CD4-positive, alpha-beta T cell (primary cell): ENCODE results near the gene RAB40A. TPM values are rescaled to one million over a fixed set of nuclear protein-coding genes. Genes with fewer than 3 reads are reported as not detected.

Experiments used
- ATAC-seq: fragments of 200-7000 bp; cut with Tn5 transposase; one replicate; pipeline ENCODE4 v1.10.0; 2022; ENCODE audit warnings: mild to moderate bottlenecking; ENCODE audit not compliant: poor library complexity
- CTCF ChIA-PET: fragments of 350-600 bp; sonication (Branson Sonifier 250); formaldehyde crosslinking; loops from one replicate; lab custom pipeline; 2021; ENCODE audit warnings: antibody characterized with exemption, inconsistent platforms; lab: Charles Lee
- POLR2A ChIA-PET: fragments of 350-600 bp; sonication (Branson Sonifier 250); formaldehyde crosslinking; loops from one replicate; lab custom pipeline; 2021; ENCODE audit warnings: antibody characterized with exemption, inconsistent platforms; lab: Charles Lee
- DNase-seq, 14 experiments: peaks; one replicate each; pipeline ENCODE4 v3.0.0-alpha.2; 2013 to 2020; ENCODE audit warnings: mixed read lengths in 2 of 14
- H3K27ac ChIP-seq, 2 donors: one replicate each; pipeline versions ENCODE4 v1.5.1 to v1.7.0; 2013; ENCODE audit warnings: low read length in 2 of 2, low read depth in 1 of 2, mild to moderate bottlenecking in 1 of 2
- H3K27me3 ChIP-seq, 2 experiments: 1 replicate in 1 of 2; 2 replicates in 1 of 2; pipeline versions ENCODE4 v1.6.1 to v1.7.0; 2013; ENCODE audit warnings: low read length in 2 of 2, control low read depth in 1 of 2, mild to moderate bottlenecking in 1 of 2, moderate library complexity in 1 of 2; ENCODE audit not compliant: insufficient read depth in 2 of 2, control insufficient read depth in 1 of 2
- H3K36me3 ChIP-seq: one replicate; pipeline ENCODE4 v1.6.1; 2013; ENCODE audit warnings: low read length, control low read depth; ENCODE audit not compliant: insufficient read depth
- H3K4me1 ChIP-seq: one replicate; pipeline ENCODE4 v1.6.1; 2013; ENCODE audit warnings: low read length, control low read depth; ENCODE audit not compliant: insufficient read depth
- H3K4me3 ChIP-seq: one replicate; pipeline ENCODE4 v1.5.1; 2013; ENCODE audit warnings: mild to moderate bottlenecking, low read length, moderate library complexity
- H3K9me3 ChIP-seq, 2 experiments: 1 replicate in 1 of 2; 2 replicates in 1 of 2; pipeline versions ENCODE4 v1.6.1 to v1.7.0; 2013; ENCODE audit warnings: low read length in 2 of 2, mild to moderate bottlenecking in 2 of 2, control low read depth in 1 of 2, moderate library complexity in 1 of 2; ENCODE audit not compliant: control insufficient read depth in 1 of 2, insufficient read depth in 1 of 2
- H3K27ac Mint-ChIP-seq: one replicate; pipeline ENCODE4 v1.8.0; 2020; ENCODE audit warnings: mixed read lengths
- H3K27me3 Mint-ChIP-seq: one replicate; pipeline ENCODE4 v1.8.0; 2021; ENCODE audit warnings: mixed read lengths
- H3K36me3 Mint-ChIP-seq: one replicate; pipeline ENCODE4 v1.8.0; 2021; ENCODE audit warnings: low read depth, mixed read lengths
- H3K4me1 Mint-ChIP-seq: one replicate; pipeline ENCODE4 v1.8.0; 2021; ENCODE audit warnings: low read depth, mixed read lengths
- H3K4me3 Mint-ChIP-seq: one replicate; pipeline ENCODE4 v1.8.0; 2020; ENCODE audit warnings: mild to moderate bottlenecking, mixed read lengths
- H3K9me3 Mint-ChIP-seq: one replicate; pipeline ENCODE4 v1.8.0; 2020; ENCODE audit warnings: mixed read lengths
- intact Hi-C, 2 experiments: fragments of 100-400 bp; cut with DNase I in 1 of 2; cut with micrococcal nuclease in 1 of 2; formaldehyde crosslinking; loops; one replicate each; pipeline versions ENCODE4 v1.15.1 to v1.9.0; 2023 to 2025; cut with DNase I, micrococcal nuclease
- total RNA-seq, 174 experiments: library from RNA in 2 of 174; stranded (reverse) in 2 of 174; gene quantifications; one replicate each; pipeline ENCODE4 v1.2.3 and lab custom pipeline; 2021 to 2026
- TF ChIP-seq, protein P1 (sequence below): fragments of 200-600 bp; IDR thresholded peaks from one replicate; pipeline ENCODE4 v1.8.0; 2022; ENCODE audit warnings: antibody characterized with exemption, mild to moderate bottlenecking

RAB40A gene
- total RNA-seq, 2 experiments from 2014 or later: 0.16 TPM; not detected in 1

DNA sequence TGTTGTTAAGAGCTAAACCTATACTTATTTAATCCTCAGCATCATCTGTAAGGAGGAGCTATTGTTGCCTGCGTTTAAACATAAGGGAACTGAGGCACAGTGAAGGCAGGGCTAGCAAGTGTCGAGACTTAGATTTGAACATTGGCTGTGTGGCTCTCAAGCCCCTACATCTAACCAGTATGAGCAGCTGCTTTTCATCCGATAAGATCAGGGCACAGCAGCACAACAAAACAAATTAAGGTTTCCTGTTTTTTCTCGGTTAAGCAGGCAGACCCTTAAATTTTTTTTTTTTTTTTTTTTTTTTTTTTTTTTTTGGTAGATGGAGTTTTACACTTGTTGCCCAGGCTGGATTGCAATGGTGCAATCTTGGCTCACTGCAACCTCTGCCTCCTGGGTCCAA, 35.6 kb downstream of the RAB40A start:
- Histone ChIP-seq H3K27me3 (no peaks in the 10 kb centered on the region), H3K36me3 (no peaks in the 10 kb centered on the region), H3K4me3 (no peak overlapping the region), H3K27ac (no peak overlapping the region), H3K4me1 (no peaks in the 10 kb centered on the region), H3K9me3 (no peaks in the 10 kb centered on the region)
- no peaks in the 10 kb centered on the region for H3K4me1 Mint-ChIP-seq
- intact Hi-C loops: no loop called here
- CTCF ChIA-PET: interaction anchor here (1.0 kb wide), 1 partner anchor 10 kb away, joined by 3 read pairs; no protein-coding TSS in a partner anchor
- TF ChIP-seq, protein P1, sequence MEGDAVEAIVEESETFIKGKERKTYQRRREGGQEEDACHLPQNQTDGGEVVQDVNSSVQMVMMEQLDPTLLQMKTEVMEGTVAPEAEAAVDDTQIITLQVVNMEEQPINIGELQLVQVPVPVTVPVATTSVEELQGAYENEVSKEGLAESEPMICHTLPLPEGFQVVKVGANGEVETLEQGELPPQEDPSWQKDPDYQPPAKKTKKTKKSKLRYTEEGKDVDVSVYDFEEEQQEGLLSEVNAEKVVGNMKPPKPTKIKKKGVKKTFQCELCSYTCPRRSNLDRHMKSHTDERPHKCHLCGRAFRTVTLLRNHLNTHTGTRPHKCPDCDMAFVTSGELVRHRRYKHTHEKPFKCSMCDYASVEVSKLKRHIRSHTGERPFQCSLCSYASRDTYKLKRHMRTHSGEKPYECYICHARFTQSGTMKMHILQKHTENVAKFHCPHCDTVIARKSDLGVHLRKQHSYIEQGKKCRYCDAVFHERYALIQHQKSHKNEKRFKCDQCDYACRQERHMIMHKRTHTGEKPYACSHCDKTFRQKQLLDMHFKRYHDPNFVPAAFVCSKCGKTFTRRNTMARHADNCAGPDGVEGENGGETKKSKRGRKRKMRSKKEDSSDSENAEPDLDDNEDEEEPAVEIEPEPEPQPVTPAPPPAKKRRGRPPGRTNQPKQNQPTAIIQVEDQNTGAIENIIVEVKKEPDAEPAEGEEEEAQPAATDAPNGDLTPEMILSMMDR: no peak
- no peak overlapping the region for H3K4me3 Mint-ChIP-seq
- DNase-seq (peak in 2 of 14 experiments; percentile 6 to 22), ATAC-seq (peak; percentile 24)
- no peak overlapping the region for H3K27ac Mint-ChIP-seq
- POLR2A ChIA-PET: no interaction called here
- H3K27me3 Mint-ChIP-seq: no peaks in the 10 kb centered on the region
- no peaks in the 10 kb centered on the region for H3K9me3 Mint-ChIP-seq
- H3K36me3 Mint-ChIP-seq: no peaks in the 10 kb centered on the region

- H3K9me3 ChIP-seq: no peaks in the 10 kb centered on the region
Observed at GRCh38 chrX:103480526-103480925, 38.8 kb downstream of the RAB40A start.

DNA sequence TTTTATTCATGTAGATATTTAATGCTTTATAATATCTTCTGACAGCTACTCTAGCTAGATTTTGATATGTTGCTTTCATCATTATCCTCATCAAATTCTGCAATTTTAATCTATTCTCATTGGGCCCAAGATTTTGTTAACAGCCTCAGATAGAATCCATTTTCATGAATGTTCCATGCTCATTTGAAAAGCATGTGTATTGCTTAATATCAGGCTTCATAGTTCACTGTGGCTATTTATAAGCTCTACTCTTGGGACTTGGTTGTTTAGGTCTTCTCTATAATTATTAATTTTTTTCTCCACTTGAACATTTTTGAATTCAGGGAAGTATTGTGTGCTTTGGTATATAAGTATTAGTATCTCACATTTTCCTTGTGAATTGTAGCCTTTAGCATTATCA, 41.8 kb downstream of the RAB40A start:
- ATAC-seq (no peak), DNase-seq (no peak)
- Mint-ChIP-seq H3K27me3 (no peaks in the 10 kb centered on the region), H3K4me3 (no peak overlapping the region), H3K4me1 (no peaks in the 10 kb centered on the region), H3K36me3 (no peaks in the 10 kb centered on the region), H3K9me3 (no peaks in the 10 kb centered on the region), H3K27ac (no peak overlapping the region)
- Histone ChIP-seq H3K27me3 (no peaks in the 10 kb centered on the region), H3K27ac (no peak overlapping the region), H3K4me1 (no peaks in the 10 kb centered on the region), H3K9me3 (no peaks in the 10 kb centered on the region), H3K4me3 (no peak overlapping the region), H3K36me3 (no peaks in the 10 kb centered on the region)
- intact Hi-C loops: no loop called here
- TF ChIP-seq, protein P1: no peak
- POLR2A ChIA-PET: no interaction called here
- CTCF ChIA-PET: interaction anchor here (1.2 to 1.5 kb wide), 2 partner anchors 12 to 13 kb away, joined by 4 to 6 read pairs; no protein-coding TSS in a partner anchor

More at GRCh38 chrX:103480526-103480925, 38.8 kb downstream of the RAB40A start:
- H3K4me3 ChIP-seq: no peak overlapping the region
- Mint-ChIP-seq H3K4me3 (no peak overlapping the region), H3K4me1 (no peaks in the 10 kb centered on the region), H3K9me3 (no peaks in the 10 kb centered on the region), H3K36me3 (no peaks in the 10 kb centered on the region), H3K27ac (no peak overlapping the region), H3K27me3 (no peaks in the 10 kb centered on the region)
- ChIA-PET POLR2A (no interaction called here), CTCF (interaction anchor here (1.2 kb wide), 1 partner anchor 10 kb away, joined by 3 read pairs; no protein-coding TSS in a partner anchor)
- TF ChIP-seq, protein P1: no peak
- ATAC-seq: no peak
- no peaks in the 10 kb centered on the region for H3K27me3 ChIP-seq
- intact Hi-C loops: no loop called here
- no peak overlapping the region for H3K27ac ChIP-seq
- H3K4me1 ChIP-seq: no peaks in the 10 kb centered on the region
- no peak for DNase-seq
- H3K36me3 ChIP-seq: no peaks in the 10 kb centered on the region
